Tibial nerve (tissue), 4 donors: ENCODE results near the gene ARHGAP26. TPM values are rescaled to one million over a fixed set of nuclear protein-coding genes. Genes with fewer than 3 reads are reported as not detected.
A peak's percentile ranks its signal among the peaks of the same experiment; 100 is the strongest.

ENCODE experiments used
- DNase-seq, 2 donors: peaks; one replicate each; pipeline ENCODE4 v3.0.0-alpha.2; 2019; ENCODE audit warnings: low spot score in 2 of 2
- H3K27ac ChIP-seq, 4 donors: fragments of 200-600 bp; sonication (generic) in 3 of 4; one replicate each; pipeline ENCODE4 v1.5.1; 2017 to 2019; ENCODE audit warnings: mild to moderate bottlenecking in 1 of 4
- H3K27me3 ChIP-seq, 2 donors: fragments of 200-600 bp; sonication (generic) in 1 of 2; one replicate each; pipeline versions ENCODE4 v1.5.1 to v1.6.0; 2017 to 2019
- H3K36me3 ChIP-seq, 3 donors: fragments of 200-600 bp; sonication (generic); one replicate each; pipeline ENCODE4 v1.5.1; 2018 to 2019
- H3K4me1 ChIP-seq, 4 donors: fragments of 200-600 bp; sonication (generic) in 3 of 4; one replicate each; pipeline ENCODE4 v1.5.1; 2017 to 2019
- H3K4me3 ChIP-seq, 4 donors: fragments of 200-600 bp; sonication (generic) in 3 of 4; one replicate each; pipeline ENCODE4 v1.5.1; 2017 to 2019; ENCODE audit warnings: mild to moderate bottlenecking in 1 of 4, moderate library complexity in 1 of 4
- H3K9me3 ChIP-seq, 4 donors: fragments of 200-600 bp; sonication (generic) in 3 of 4; one replicate each; pipeline ENCODE4 v1.5.1; 2017 to 2019
- EP300 ChIP-seq, 2 donors: sonication (generic); formaldehyde crosslinking; IDR thresholded peaks; one replicate each; pipeline ENCODE4 v1.6.1; 2017; ENCODE audit warnings: antibody characterized with exemption in 2 of 2, mild to moderate bottlenecking in 1 of 2
- POLR2A ChIP-seq, 2 donors: fragments of 450-650 bp; IDR thresholded peaks; one replicate each; pipeline ENCODE4 v1.6.1; 2017; ENCODE audit warnings: antibody characterized with exemption in 2 of 2, mild to moderate bottlenecking in 2 of 2, moderate library complexity in 2 of 2
- WGBS, 2 donors: methylation state at CpG; one replicate each; pipeline ENCODE4 v1.1.5; 2018; 5-methylcytosine and 5-hydroxymethylcytosine counted together
- total RNA-seq, 4 donors: library from RNA; depleted of rRNA; stranded (reverse); fragments of >200 nt; gene quantifications; one replicate each; pipeline ENCODE4 v1.1.0, GENCODE V29; 2016
- TF ChIP-seq, protein P1 (sequence below), 5 experiments: fragments of 200-600 bp in 3 of 5; fragments of 450-650 bp in 2 of 5; sonication (generic) in 3 of 5; IDR thresholded peaks; one replicate each; pipeline ENCODE4 v1.5.1; 2016 to 2019; ENCODE audit warnings: antibody characterized with exemption in 5 of 5, mild to moderate bottlenecking in 3 of 5, moderate library complexity in 2 of 5

Gene ARHGAP26
- total RNA-seq, 4 donors from 2014 or later = 33.7 to 77.8 (median 57.8) TPM

DNA sequence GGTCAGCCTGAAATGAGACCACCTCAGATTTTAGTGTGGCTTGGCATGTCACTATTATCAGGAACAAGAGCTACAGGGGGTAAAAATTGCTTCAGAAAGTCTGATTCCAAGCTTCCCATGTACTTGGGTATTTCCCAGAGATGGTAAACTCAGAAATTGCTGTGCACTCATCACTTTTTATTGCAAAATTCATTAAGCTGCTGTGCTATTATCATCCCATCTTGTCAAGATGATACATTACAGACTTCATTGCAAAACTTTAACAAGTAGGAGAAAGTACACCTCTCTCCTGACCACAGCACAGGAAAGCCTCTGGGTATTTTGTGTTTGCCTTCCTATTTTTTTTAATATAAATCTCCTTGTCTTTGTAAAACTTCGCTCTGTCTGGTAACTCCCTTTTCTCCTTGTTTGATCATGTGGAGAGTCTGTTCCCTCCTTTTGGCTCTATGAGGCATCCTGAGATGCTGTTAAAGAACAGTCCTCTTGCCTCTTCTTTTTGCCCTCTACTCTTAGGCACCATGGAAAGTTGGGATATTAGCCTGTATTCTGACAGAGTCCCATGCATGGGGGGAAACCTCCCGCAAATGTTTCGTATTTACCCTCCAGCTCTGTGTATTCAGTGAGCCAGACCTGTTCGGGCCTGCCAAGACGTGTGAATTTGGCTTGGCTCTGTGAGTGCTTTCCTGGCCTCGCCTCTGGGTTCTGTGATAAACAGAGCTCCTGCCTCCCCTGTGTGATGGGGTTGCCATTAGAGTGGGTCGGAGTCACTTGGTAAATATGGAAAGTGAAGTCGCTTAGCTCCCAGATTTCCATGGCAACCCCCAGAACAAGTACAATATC, 372.6 kb downstream of the ARHGAP26 start:
- no peaks in the 10 kb centered on the region for H3K27me3 ChIP-seq
- H3K27ac ChIP-seq = peak overlapping the region in 2 of 4 donors; percentile 58 to 71
- peak in 1 of 2 donors; percentile 25 for DNase-seq
- peaks cover 0 to 74% (median 10%) of the 10 kb centered on the region in 4 donors for H3K4me1 ChIP-seq
- H3K9me3 ChIP-seq = no peaks in the 10 kb centered on the region
- 54 to 58% methylated on average over 8 of the region's 8 CpGs for WGBS, 2 donors
- TF ChIP-seq POLR2A (IDR thresholded peaks at IDR 0.05) = no peak
- peak in 1 of 2 donors; percentile 16 for TF ChIP-seq EP300 (IDR thresholded peaks at IDR 0.05)
- TF ChIP-seq, protein P1, sequence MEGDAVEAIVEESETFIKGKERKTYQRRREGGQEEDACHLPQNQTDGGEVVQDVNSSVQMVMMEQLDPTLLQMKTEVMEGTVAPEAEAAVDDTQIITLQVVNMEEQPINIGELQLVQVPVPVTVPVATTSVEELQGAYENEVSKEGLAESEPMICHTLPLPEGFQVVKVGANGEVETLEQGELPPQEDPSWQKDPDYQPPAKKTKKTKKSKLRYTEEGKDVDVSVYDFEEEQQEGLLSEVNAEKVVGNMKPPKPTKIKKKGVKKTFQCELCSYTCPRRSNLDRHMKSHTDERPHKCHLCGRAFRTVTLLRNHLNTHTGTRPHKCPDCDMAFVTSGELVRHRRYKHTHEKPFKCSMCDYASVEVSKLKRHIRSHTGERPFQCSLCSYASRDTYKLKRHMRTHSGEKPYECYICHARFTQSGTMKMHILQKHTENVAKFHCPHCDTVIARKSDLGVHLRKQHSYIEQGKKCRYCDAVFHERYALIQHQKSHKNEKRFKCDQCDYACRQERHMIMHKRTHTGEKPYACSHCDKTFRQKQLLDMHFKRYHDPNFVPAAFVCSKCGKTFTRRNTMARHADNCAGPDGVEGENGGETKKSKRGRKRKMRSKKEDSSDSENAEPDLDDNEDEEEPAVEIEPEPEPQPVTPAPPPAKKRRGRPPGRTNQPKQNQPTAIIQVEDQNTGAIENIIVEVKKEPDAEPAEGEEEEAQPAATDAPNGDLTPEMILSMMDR (IDR thresholded peaks at IDR 0.05) = no peak
- H3K4me3 ChIP-seq = no peak overlapping the region
- peaks cover 0 to 8% (median 0%) of the 10 kb centered on the region in 3 donors for H3K36me3 ChIP-seq

DNA sequence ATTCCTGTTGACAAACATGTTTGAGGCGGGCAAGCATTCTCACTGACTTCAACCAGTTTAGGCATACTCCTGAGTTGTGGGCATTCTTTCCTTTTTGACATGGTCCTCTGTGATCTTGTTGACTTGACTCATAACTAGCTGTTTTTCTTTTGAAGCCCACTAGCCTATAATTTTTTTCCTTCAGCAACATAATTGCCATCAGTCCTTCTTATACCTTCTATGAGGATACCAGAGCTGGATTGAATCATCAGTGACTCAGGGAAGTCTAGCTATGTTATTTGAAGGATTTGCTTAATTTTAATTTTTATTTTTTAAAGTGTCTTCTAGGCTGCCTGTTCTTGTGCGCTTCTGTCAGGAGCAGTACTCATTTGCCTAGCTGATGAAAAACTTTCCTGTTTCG, 373.8 kb downstream of the ARHGAP26 start:
- Histone ChIP-seq H3K27ac (peak overlapping the region in 2 of 4 donors; percentile 58 to 71), H3K4me3 (no peak overlapping the region), H3K36me3 (peaks cover 0 to 15% (median 0%) of the 10 kb centered on the region in 3 donors), H3K27me3 (no peaks in the 10 kb centered on the region), H3K9me3 (no peaks in the 10 kb centered on the region), H3K4me1 (peaks cover 0 to 86% (median 15%) of the 10 kb centered on the region in 4 donors)
- no peak for TF ChIP-seq EP300 (IDR thresholded peaks at IDR 0.05)
- TF ChIP-seq, protein P1 (IDR thresholded peaks at IDR 0.05) = no peak
- no peak for TF ChIP-seq POLR2A (IDR thresholded peaks at IDR 0.05)
- 95 to 99% methylated on average over 3 of the region's 3 CpGs for WGBS, 2 donors
- no peak for DNase-seq

DNA sequence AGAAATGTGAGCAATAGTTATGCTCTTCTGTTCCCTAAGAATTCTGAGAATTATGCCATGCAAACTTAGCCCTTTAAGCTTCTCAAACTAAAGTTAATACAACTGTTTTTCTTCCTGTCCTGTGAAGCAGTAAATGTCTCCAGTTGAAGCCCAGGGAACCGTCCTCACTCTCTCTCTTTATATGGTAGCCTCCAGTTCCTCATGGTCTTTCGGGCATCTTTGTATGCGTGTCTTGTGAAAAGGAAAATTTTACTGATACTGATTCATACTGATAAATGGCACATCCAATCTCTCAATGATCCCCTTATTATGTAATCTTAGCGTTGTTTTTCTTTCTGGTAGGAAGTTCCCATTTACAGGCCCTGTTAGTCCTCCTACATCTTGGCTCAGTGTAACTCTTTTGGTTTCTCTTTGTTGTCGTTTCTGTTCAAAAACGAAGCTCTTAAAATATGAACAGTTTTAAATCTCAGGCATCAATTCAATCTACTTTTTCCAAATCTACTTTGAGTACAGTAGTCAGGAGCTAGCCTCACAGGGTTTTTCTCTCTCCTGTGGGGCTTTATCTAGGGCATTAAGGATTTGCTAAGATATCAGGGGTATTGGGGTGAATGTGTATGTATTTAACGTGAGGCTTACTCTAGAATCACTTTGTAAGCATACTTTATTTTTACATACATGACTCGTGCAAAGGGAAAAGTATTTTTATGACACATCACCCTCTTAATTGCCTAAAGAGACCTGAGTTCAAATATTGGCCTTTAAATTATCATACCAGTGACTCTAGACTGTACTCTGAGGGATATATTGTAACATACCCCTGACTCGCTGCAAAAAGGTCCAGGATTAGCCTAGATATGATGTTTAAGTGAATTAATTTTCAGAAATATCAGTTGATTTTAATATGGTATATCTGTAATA, 375.3 kb downstream of the ARHGAP26 start:
- peaks cover 0 to 87% (median 15%) of the 10 kb centered on the region in 4 donors for H3K4me1 ChIP-seq
- 26 to 34% methylated on average over 9 of the region's 9 CpGs for WGBS, 2 donors
- peaks cover 0 to 26% (median 0%) of the 10 kb centered on the region in 3 donors for H3K36me3 ChIP-seq
- H3K9me3 ChIP-seq = no peaks in the 10 kb centered on the region
- TF ChIP-seq, protein P1 (IDR thresholded peaks at IDR 0.05) = no peak
- TF ChIP-seq POLR2A (IDR thresholded peaks at IDR 0.05) (no peak), EP300 (IDR thresholded peaks at IDR 0.05) (no peak)
- H3K27me3 ChIP-seq = no peaks in the 10 kb centered on the region
- no peak for DNase-seq
- peak overlapping the region in 1 of 4 donors; percentile 5 for H3K4me3 ChIP-seq
- H3K27ac ChIP-seq = peak overlapping the region in 3 of 4 donors; percentile 41 to 80 (median 80)

DNA sequence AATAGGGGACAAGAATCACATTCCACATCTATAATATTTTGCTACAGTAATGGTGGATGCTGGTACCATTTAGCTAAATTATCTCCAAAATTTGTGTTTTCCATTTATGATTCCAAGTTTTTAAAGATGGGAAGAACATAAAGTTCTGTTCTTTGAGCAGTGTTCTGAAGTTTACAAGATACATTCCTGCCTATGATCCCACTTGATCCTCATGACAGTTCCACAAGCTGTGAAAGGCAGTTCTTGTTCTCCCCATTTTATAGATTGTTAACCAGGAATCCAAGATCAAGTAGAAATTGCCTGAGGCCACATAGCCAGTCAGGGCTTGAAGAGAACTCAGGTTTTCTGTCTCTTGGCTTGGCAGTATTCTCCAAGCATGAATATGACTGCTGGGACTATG, 376.0 kb downstream of the ARHGAP26 start:
- TF ChIP-seq, protein P1 (IDR thresholded peaks at IDR 0.05) = no peak
- TF ChIP-seq EP300 (IDR thresholded peaks at IDR 0.05) (no peak), POLR2A (IDR thresholded peaks at IDR 0.05) (no peak)
- Histone ChIP-seq H3K4me1 (peaks cover 0 to 80% (median 15%) of the 10 kb centered on the region in 4 donors), H3K36me3 (peaks cover 0 to 26% (median 0%) of the 10 kb centered on the region in 3 donors), H3K27me3 (no peaks in the 10 kb centered on the region), H3K4me3 (no peak overlapping the region), H3K9me3 (no peaks in the 10 kb centered on the region), H3K27ac (peak overlapping the region in 3 of 4 donors; percentile 41 to 80 (median 80))
- no peak for DNase-seq
